ENCODE measurements around the gene DDX21. TPM values are rescaled to one million over a fixed set of nuclear protein-coding genes. Genes with fewer than 3 reads are reported as not detected.
"Not testable (repeated sequence)": the region's sequence is repeated elsewhere in the genome, so short reads cannot be mapped to it uniquely, and the experiment has no call there.

DDX21 gene
- total and polyA plus RNA-seq, 2 experiments from 2014 or later: 24.1 to 68.2 TPM

DNA sequence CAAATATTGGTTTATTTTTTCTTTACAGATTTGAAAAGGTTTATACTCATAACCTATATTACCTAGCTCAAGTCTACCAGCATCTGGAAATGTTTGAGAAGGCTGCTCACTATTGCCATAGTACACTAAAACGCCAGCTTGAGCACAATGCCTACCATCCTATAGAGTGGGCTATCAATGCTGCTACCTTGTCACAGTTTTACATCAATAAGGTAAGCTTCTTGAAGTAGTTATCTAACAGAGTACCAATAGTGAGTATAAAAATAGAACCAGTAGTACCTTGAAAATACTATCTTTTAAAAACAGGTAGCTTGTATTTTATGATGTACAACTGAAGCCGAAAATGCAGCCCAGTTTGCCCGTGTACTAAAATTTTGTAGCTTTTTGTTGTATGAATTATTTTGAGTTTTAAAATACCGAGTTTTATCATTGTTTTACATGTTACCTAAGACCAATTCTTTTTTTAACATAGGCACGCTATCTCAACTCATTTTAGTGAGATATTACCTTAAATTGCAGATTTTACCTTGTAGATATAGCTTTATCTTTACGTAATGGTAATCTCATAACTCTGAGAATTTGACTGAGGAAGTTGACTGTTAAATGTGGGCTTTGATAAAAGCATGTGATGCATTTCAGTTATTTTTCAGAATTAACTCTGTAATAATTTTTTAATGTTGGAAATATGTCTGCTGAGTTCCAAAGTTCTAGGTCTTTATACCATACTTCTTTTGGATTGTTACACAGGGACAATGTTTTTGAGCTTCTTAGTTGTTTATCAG is 49.9 kb downstream of the DDX21 start:
- WGBS, 2 experiments (ENCODE audit: low coverage in 1 of 2, low lambda C conversion rate in 2 of 2, missing lambda C conversion rate in 2 of 2): 97 to 98% methylated on average over 6 of the region's 6 CpGs
- Histone ChIP-seq H3K9ac (no peak overlapping the region), H3K9me3 (ENCODE audit: low read depth) (no peaks in the 10 kb centered on the region), H3F3A (ENCODE audit: insufficient read depth) (peaks cover 20% of the 10 kb centered on the region), H3K27me3 (replicated peaks; ENCODE audit: insufficient read depth) (no peaks in the 10 kb centered on the region), H3K27ac (no peak overlapping the region), H2AFZ (no peak overlapping the region), H3K79me2 (ENCODE audit: insufficient read depth) (peaks cover 59% of the 10 kb centered on the region), H3K9me2 (ENCODE audit: insufficient read depth) (no peaks in the 10 kb centered on the region), H3K4me1 (ENCODE audit: insufficient read depth) (peaks cover 20% of the 10 kb centered on the region), H4K20me1 (ENCODE audit: insufficient read depth) (no peaks in the 10 kb centered on the region), H3K36me3 (ENCODE audit: low read depth) (peaks cover 35% of the 10 kb centered on the region), H3K4me3 (no peak overlapping the region), H3K4me2 (ENCODE audit: unreplicated experiment) (no peak overlapping the region)
- in situ Hi-C loops (cut with MboI): loop anchor here (5.0 kb wide), 1 partner anchor 86 kb away; no protein-coding TSS in a partner anchor
- no peak for DNase-seq
- no peak for TF ChIP-seq EZH2phosphoT487 (IDR thresholded peaks at IDR 0.05; ENCODE audit: insufficient read depth, low read depth)
- TF ChIP-seq EZH2 (IDR thresholded peaks at IDR 0.05; ENCODE audit: insufficient read depth, poor library complexity, severe bottlenecking): no peak

DNA sequence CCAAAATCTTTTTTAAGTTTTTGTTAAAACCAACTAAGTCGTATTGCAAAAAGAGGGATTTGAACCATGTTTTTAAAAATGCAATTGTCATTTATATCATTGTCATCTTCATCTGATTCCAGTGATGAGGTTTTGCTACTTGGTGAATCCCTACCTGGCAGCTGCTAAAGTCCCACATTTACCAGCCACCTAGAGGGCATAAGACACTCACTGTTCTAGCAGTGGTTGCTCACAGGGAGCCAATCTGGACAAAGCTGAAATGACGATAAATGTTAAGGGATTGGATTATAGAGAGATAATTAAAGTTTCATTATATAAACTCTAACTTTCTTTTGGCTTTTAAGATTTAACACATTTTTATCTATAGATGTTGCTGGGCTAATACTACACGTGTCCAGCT is 51.3 kb downstream of the DDX21 start:
- no peak overlapping the region for H2AFZ ChIP-seq
- no peaks in the 10 kb centered on the region for H3K9me2 ChIP-seq (ENCODE audit: insufficient read depth)
- no peaks in the 10 kb centered on the region for H3K27me3 ChIP-seq (replicated peaks; ENCODE audit: insufficient read depth)
- H3K4me3 ChIP-seq: no peak overlapping the region
- H3K9me3 ChIP-seq (ENCODE audit: low read depth): no peaks in the 10 kb centered on the region
- H3K4me1 ChIP-seq (ENCODE audit: insufficient read depth): peaks cover 20% of the 10 kb centered on the region
- H3K9ac ChIP-seq: no peak overlapping the region
- H3K79me2 ChIP-seq (ENCODE audit: insufficient read depth): peaks cover 47% of the 10 kb centered on the region
- no peak overlapping the region for H3K27ac ChIP-seq
- peaks cover 36% of the 10 kb centered on the region for H3K36me3 ChIP-seq (ENCODE audit: low read depth)
- in situ Hi-C loops (cut with MboI): loop anchor here (5.0 kb wide), 1 partner anchor 85 kb away; no protein-coding TSS in a partner anchor
- TF ChIP-seq EZH2phosphoT487 (IDR thresholded peaks at IDR 0.05; ENCODE audit: insufficient read depth, low read depth): no peak
- no peak for TF ChIP-seq EZH2 (IDR thresholded peaks at IDR 0.05; ENCODE audit: insufficient read depth, poor library complexity, severe bottlenecking)
- H3K4me2 ChIP-seq (ENCODE audit: unreplicated experiment): no peak overlapping the region
- peaks cover 20% of the 10 kb centered on the region for H3F3A ChIP-seq (ENCODE audit: insufficient read depth)
- no peaks in the 10 kb centered on the region for H4K20me1 ChIP-seq (ENCODE audit: insufficient read depth)
- no peak for DNase-seq
- 96 to 98% methylated on average over 3 of the region's 3 CpGs for WGBS, 2 experiments (ENCODE audit: low coverage in 1 of 2, low lambda C conversion rate in 2 of 2, missing lambda C conversion rate in 2 of 2)

DNA sequence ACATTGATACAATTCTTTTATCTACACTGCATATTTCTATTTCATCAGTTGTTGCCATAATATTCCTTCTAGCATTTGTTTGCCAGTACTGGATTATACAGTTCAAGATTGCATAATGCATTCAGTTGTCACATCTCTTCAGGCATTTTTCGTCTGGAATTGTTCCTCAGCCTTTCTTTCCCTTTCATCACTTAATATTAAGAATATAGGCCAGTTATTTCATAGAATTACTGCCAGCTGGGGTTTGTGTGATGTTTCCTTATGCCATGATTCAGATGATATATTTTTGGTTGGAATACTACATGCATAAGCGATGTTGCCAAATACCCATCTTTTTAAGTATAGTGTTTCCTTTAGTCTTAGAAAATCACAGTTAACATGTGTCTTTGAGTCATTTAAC is 53.4 kb downstream of the DDX21 start:
- Histone ChIP-seq H4K20me1 (ENCODE audit: insufficient read depth) (no peaks in the 10 kb centered on the region), H3K36me3 (ENCODE audit: low read depth) (peaks cover 45% of the 10 kb centered on the region), H3K79me2 (ENCODE audit: insufficient read depth) (peaks cover 29% of the 10 kb centered on the region), H3K4me1 (ENCODE audit: insufficient read depth) (peaks cover 25% of the 10 kb centered on the region), H3K9me3 (ENCODE audit: low read depth) (no peaks in the 10 kb centered on the region), H3K9ac (peak overlapping the region; percentile 9; the same call in 1 of the 2 replicates), H2AFZ (no peak overlapping the region), H3K4me2 (ENCODE audit: unreplicated experiment) (peak overlapping the region; percentile 56), H3K4me3 (no peak overlapping the region; the same call in 1 of the 2 replicates), H3K27ac (peak overlapping the region; percentile 60), H3F3A (ENCODE audit: insufficient read depth) (peaks cover 20% of the 10 kb centered on the region), H3K27me3 (replicated peaks; ENCODE audit: insufficient read depth) (no peaks in the 10 kb centered on the region), H3K9me2 (ENCODE audit: insufficient read depth) (no peaks in the 10 kb centered on the region)
- DNase-seq: peak; percentile 81
- no peak for TF ChIP-seq EZH2 (IDR thresholded peaks at IDR 0.05; ENCODE audit: insufficient read depth, poor library complexity, severe bottlenecking)
- TF ChIP-seq EZH2phosphoT487 (IDR thresholded peaks at IDR 0.05; ENCODE audit: insufficient read depth, low read depth): no peak
- in situ Hi-C loops (cut with MboI): loop anchor here (5.0 kb wide), 1 partner anchor 83 kb away; no protein-coding TSS in a partner anchor
- 38 to 41% methylated on average over 2 of the region's 2 CpGs for WGBS, 2 experiments (ENCODE audit: low coverage in 1 of 2, low lambda C conversion rate in 2 of 2, missing lambda C conversion rate in 2 of 2)

- peak overlapping the region; percentile 60 for H3K27ac ChIP-seq
- H3K27me3 ChIP-seq (replicated peaks; ENCODE audit: insufficient read depth): no peaks in the 10 kb centered on the region
- in situ Hi-C loops (cut with MboI): no loop called here
- H3K79me2 ChIP-seq (ENCODE audit: insufficient read depth): peaks cover 26% of the 10 kb centered on the region
- no peak overlapping the region for H3K4me3 ChIP-seq
- no peaks in the 10 kb centered on the region for H4K20me1 ChIP-seq (ENCODE audit: insufficient read depth)
- DNase-seq: no peak
- no peak overlapping the region for H3K9ac ChIP-seq
- H3K4me2 ChIP-seq (ENCODE audit: unreplicated experiment): peak overlapping the region; percentile 56
- peaks cover 48% of the 10 kb centered on the region for H3K36me3 ChIP-seq (ENCODE audit: low read depth)
- no peaks in the 10 kb centered on the region for H3K9me3 ChIP-seq (ENCODE audit: low read depth)
- WGBS, 2 experiments (ENCODE audit: low coverage in 1 of 2, low lambda C conversion rate in 2 of 2, missing lambda C conversion rate in 2 of 2): 43 to 50% methylated on average over 1 of the region's 1 CpG
- H2AFZ ChIP-seq: no peak overlapping the region
- TF ChIP-seq EZH2phosphoT487 (IDR thresholded peaks at IDR 0.05; ENCODE audit: insufficient read depth, low read depth) (no peak), EZH2 (IDR thresholded peaks at IDR 0.05; ENCODE audit: insufficient read depth, poor library complexity, severe bottlenecking) (no peak)
- peaks cover 27% of the 10 kb centered on the region for H3K4me1 ChIP-seq (ENCODE audit: insufficient read depth)
- no peaks in the 10 kb centered on the region for H3K9me2 ChIP-seq (ENCODE audit: insufficient read depth)
- peaks cover 20% of the 10 kb centered on the region for H3F3A ChIP-seq (ENCODE audit: insufficient read depth)
These were observed 54.2 kb downstream of the DDX21 start for GRCh38 chr10:69010151-69010640.

GRCh38 chr10:69012778-69013177 is 56.8 kb downstream of the DDX21 start:
- H3K79me2 ChIP-seq (ENCODE audit: insufficient read depth); H3K27ac ChIP-seq; H3K27me3 ChIP-seq (replicated peaks; ENCODE audit: insufficient read depth); in situ Hi-C loops (cut with MboI); H3K4me2 ChIP-seq (ENCODE audit: unreplicated experiment); H3K9me2 ChIP-seq (ENCODE audit: insufficient read depth); H3K4me3 ChIP-seq; H2AFZ ChIP-seq; DNase-seq; H3K9me3 ChIP-seq (ENCODE audit: low read depth); H3K9ac ChIP-seq; H4K20me1 ChIP-seq (ENCODE audit: insufficient read depth): not testable (repeated sequence)
- H3F3A ChIP-seq (ENCODE audit: insufficient read depth): peaks cover 20% of the 10 kb centered on the region
- 98 to 100% methylated on average over 2 of the region's 2 CpGs for WGBS, 2 experiments (ENCODE audit: low coverage in 1 of 2, low lambda C conversion rate in 2 of 2, missing lambda C conversion rate in 2 of 2)
- H3K36me3 ChIP-seq (ENCODE audit: low read depth): peaks cover 52% of the 10 kb centered on the region
- H3K4me1 ChIP-seq (ENCODE audit: insufficient read depth): peaks cover 27% of the 10 kb centered on the region
